ENCODE data around the gene C6. TPM values are rescaled to one million over a fixed set of nuclear protein-coding genes. Genes with fewer than 3 reads are reported as not detected.

Gene C6
- total and polyA plus RNA-seq, 2 of the 8 experiments (the other 6 are each of a cell fraction or from before 2014, with no cell fraction given): not detected

DNA sequence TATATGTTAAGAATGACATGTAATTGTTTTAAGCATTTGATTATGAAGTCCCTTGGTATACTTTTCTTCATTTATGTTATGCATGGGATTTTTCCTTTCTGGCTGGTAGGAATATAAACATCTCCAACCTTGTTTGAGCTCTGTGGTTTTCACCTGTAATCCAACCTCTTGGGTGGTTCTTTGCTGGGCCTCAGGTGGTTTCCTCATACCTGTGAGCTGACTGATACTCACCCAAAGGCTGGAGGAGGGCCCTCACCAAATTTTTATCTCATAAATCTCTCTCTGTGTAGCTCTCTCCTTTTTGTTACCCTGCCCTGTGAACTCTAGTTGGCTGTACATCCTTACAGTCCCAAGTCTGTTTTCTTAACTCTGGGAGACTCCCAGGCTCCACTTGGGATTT, 39.8 kb upstream of the C6 start:
- ChIA-PET CTCF (ENCODE audit: partially characterized antibody) (interaction anchor here (1.4 kb wide), 1 partner anchor 17 kb away, joined by 3 read pairs; no protein-coding TSS in a partner anchor), POLR2A (ENCODE audit: partially characterized antibody) (no interaction called here)
- no peaks in the 10 kb centered on the region for H3K36me3 ChIP-seq (ENCODE audit: control insufficient read depth in 2 of 4, insufficient read depth in 4 of 4, low read length in 3 of 4)
- H3K4me1 ChIP-seq (replicated peaks in 1 of 4; ENCODE audit: control insufficient read depth in 3 of 4, insufficient read depth in 4 of 4, low read length in 3 of 4): no peaks in the 10 kb centered on the region
- H3K9me3 ChIP-seq (ENCODE audit: insufficient read depth in 2 of 2, low read depth in 1 of 2, low read length in 1 of 2): no peaks in the 10 kb centered on the region; a peak in 1 of 4 replicates
- H2BK15ac ChIP-seq (ENCODE audit: low read length): no peak overlapping the region
- H2BK5ac ChIP-seq (ENCODE audit: low read depth, low read length): no peak overlapping the region
- no peak overlapping the region for H2AFZ ChIP-seq (ENCODE audit: low read length)
- FAIRE-seq: no peak
- no peak overlapping the region for H2AK5ac ChIP-seq (ENCODE audit: low read depth, low read length)
- H4K20me1 ChIP-seq (replicated peaks in 1 of 2; ENCODE audit: control insufficient read depth in 1 of 2, insufficient read depth in 2 of 2, low read length in 2 of 2): no peaks in the 10 kb centered on the region
- no peak overlapping the region for H3K4me2 ChIP-seq (ENCODE audit: insufficient read depth in 1 of 2, low read depth in 2 of 2, low read length in 2 of 2)
- no peak overlapping the region for H2BK12ac ChIP-seq (ENCODE audit: low read depth, low read length)
- H3K79me2 ChIP-seq (ENCODE audit: control insufficient read depth in 1 of 2, insufficient read depth in 2 of 2, low read length in 2 of 2): no peaks in the 10 kb centered on the region
- no peak overlapping the region for H3K18ac ChIP-seq (ENCODE audit: extremely low read depth, low read length)
- no peak overlapping the region for H2BK20ac ChIP-seq (ENCODE audit: low read length)
- no peak overlapping the region for H4K5ac ChIP-seq (ENCODE audit: insufficient read length, low read depth, low read length)
- no peak overlapping the region for H3K9ac ChIP-seq (replicated peaks in 1 of 4; ENCODE audit: extremely low read depth in 1 of 4, low read depth in 3 of 4, low read length in 3 of 4)
- H3K23me2 ChIP-seq (ENCODE audit: low read depth, low read length): no peaks in the 10 kb centered on the region
- H3K23ac ChIP-seq (ENCODE audit: insufficient read length): no peak overlapping the region
- H2BK120ac ChIP-seq (replicated peaks; ENCODE audit: low read depth, low read length): no peak overlapping the region
- no peak overlapping the region for H3K27ac ChIP-seq (ENCODE audit: low read depth, low read length)
- H3K27me3 ChIP-seq (replicated peaks in 1 of 4; ENCODE audit: control insufficient read depth in 3 of 4, extremely low read depth in 1 of 4, insufficient read depth in 3 of 4, low read length in 3 of 4): no peaks in the 10 kb centered on the region
- H4K8ac ChIP-seq (ENCODE audit: extremely low read depth, insufficient read depth, low read length): no peak overlapping the region
- H4K91ac ChIP-seq (replicated peaks; ENCODE audit: insufficient read length, low read length): no peak overlapping the region
- no peak overlapping the region for H3K4me3 ChIP-seq (ENCODE audit: extremely low read depth in 1 of 4, insufficient read depth in 2 of 4, low read depth in 3 of 4, low read length in 4 of 4)
- DNase-seq (ENCODE audit: low read depth in 1 of 2, low spot score in 2 of 2): no peak
- no peak overlapping the region for H3K4ac ChIP-seq (replicated peaks; ENCODE audit: insufficient read length, low read depth, low read length)
- TF ChIP-seq NRF1 (IDR thresholded peaks at IDR 0.05; ENCODE audit: low read depth, low read length): no peak
- TF ChIP-seq RBBP5 (IDR thresholded peaks at IDR 0.05; ENCODE audit: borderline replicate concordance, low read depth, low read length): no peak
- no peak for TF ChIP-seq PHF8 (conservative IDR thresholded peaks at IDR 0.05; ENCODE audit: low read depth, low read length)
- TF ChIP-seq HDAC2 (IDR thresholded peaks at IDR 0.05; ENCODE audit: borderline replicate concordance in 1 of 2, low read depth in 2 of 2, low read length in 2 of 2): no peak
- no peak for TF ChIP-seq RFX5 (IDR thresholded peaks at IDR 0.05; ENCODE audit: borderline replicate concordance, low read depth, low read length)
- no peak for TF ChIP-seq SP1 (IDR thresholded peaks at IDR 0.05; ENCODE audit: low read depth, low read length)
- TF ChIP-seq CHD1 (IDR thresholded peaks at IDR 0.05; ENCODE audit: low read depth, low read length): no peak
- no peaks in the 10 kb centered on the region for H3K79me1 ChIP-seq (ENCODE audit: low read depth, low read length)
- no peak overlapping the region for H3K56ac ChIP-seq (replicated peaks; ENCODE audit: insufficient read length, low read depth, low read length)
- no peak overlapping the region for H3K14ac ChIP-seq (ENCODE audit: insufficient read length)

All from H1 (cell line).